T-helper 22 cell (primary cell): Measurements from ENCODE around the gene IPP.
"Not testable (repeated sequence)": the region's sequence is repeated elsewhere in the genome, so short reads cannot be mapped to it uniquely, and the experiment has no call there.

ENCODE experiments used
- DNase-seq: peaks from one replicate; pipeline ENCODE4 v3.0.0-alpha.2; 2020; ENCODE audit warnings: low read depth

Gene IPP

GRCh38 chr1:45750298-45751038 lies at the start of gene IPP:
TSS of gene IPP (minus strand) at chr1:45750653. CDS start at chr1:45746411, 4,242 bp downstream.
- DNase-seq, result peak; percentile 84

DNA sequence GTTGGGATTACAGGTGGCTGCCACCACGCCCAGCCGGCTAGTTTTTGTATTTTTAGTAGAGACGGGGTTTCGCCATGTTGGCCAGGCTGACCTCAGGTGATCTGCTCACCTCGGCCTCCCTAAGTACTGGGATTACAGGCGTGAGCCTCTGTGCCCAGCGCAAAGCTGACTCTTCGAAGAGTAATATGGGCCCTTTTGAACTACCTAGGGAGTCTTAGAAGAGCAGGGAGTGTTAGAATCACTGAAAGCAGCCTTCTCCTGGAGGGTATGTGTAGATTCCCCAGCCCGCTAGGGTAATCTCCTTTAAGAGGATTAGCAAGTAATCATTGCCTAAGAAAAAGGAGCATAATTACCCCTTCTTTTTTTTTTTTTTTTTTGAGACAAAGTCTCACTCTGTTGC lies 46.5 kb upstream of the IPP start:
- no peak for DNase-seq

GRCh38 chr1:45796381-45796780 lies 45.9 kb upstream of the IPP start:
- DNase-seq, result no peak

- DNase-seq, result no peak
These were observed 43.6 kb upstream of the IPP start for GRCh38 chr1:45793942-45794604.

DNA sequence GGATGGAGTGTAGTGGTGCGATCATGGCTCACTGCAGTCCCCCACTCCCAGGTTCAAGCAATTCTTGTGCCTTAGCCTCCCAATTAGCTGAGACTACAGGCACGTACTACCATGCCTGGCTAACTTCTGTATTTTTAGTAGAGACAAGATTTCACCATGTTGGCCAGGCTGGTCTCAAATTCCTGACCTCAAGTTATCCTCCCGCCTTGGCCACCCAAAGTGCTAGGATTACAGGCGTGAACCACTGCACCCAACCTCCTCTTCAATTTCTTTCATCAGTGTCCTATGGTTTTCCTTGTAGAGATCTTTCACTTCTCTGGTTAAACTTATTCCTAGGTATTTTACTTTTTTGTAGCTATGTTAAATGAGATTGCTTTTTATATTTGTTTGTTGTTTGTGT lies 42.3 kb upstream of the IPP start:
- no peak for DNase-seq

GRCh38 chr1:45789601-45790000 lies 39.1 kb upstream of the IPP start:
- DNase-seq, result no peak

DNA sequence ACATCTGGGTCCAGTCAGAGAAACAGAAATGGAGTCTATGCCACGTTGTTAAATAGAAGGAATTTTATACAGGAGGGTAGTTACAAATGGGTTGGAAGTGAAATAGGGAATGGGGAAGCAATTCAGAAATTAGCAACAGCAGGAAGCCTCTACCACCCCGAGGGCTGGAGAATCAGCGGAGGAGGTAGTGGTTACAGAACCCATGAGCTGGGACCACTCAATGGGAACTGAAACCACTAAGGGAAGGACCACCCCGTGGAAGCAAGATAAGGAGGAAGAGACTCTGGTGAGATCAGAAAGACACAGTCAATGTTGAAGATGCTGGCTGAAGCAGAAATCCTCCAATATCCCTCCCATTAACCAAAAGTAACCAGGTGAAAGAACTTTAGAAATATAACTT lies 37.5 kb upstream of the IPP start:
- no peak for DNase-seq

DNA sequence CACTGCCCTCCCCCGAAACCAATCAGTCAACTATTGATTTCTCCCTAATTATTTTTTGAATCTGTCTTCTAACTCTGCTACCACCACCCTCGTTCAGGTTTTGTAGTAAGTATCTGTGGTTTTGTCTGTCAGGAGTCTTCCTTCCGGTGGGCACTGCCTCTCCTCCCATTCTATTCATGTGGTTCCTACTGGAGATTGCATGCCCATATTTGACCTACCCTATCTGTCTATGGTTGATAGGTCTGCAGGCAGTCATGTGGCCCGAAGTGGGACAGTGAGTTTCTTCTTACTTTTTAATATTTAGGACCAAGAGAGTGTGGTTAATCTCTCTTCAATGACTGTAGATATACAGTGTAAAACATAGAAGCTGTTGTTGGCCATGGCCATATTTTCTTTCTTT lies 35.1 kb upstream of the IPP start:
- peak; percentile 14 for DNase-seq

DNA sequence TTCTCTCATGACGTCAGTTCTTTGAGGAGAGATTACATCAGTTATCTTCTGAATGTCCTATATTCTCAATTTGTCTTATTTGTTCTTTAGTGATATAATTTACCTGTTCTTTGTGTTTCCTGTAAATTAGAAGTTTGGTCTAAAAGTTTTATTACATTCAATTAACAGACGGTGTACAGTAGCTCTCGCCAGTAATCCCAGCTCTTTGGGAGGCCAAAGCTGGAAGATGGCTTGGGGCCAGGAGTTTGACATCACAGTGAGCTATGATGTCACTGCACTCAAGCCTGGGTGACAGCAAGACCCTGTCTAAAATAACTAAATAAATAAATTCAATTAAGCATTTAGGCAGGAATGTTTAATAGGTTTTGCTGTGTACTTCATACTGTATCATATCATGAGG lies 25.3 kb upstream of the IPP start:
- no peak for DNase-seq

GRCh38 chr1:45772971-45773370 lies 22.5 kb upstream of the IPP start:
- DNase-seq, result no peak

DNA sequence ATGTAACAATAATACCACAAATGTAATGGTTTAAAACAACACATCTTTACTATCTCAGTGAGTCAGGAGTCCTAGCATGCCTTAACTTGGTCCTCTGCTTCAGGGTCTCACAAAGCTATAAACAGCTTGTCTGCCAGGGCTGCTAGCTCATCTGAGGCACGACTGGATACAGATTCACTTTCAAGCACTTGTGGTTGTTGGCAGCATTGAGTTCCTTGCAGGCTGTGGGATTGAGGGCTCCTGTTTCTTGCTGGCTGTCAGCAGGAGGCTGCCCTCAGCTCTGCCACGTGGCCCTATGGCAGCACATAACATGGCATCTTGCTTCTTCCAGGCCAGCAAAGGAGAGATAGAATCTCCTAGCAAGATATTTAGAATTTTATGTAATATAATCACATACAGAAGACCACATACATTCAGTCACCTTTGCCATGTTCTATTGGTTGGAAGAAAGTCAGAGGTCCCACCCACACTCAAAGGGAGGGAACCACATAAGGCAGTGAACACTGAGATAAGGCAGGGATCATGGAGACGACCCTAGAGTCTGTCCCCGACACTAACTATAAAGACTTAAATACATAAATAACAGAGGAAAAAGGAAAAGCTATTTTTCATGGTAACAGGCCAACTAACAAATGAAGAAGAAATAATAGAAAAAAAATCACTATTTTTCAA lies 18.9 kb upstream of the IPP start:
- no peak for DNase-seq

DNA sequence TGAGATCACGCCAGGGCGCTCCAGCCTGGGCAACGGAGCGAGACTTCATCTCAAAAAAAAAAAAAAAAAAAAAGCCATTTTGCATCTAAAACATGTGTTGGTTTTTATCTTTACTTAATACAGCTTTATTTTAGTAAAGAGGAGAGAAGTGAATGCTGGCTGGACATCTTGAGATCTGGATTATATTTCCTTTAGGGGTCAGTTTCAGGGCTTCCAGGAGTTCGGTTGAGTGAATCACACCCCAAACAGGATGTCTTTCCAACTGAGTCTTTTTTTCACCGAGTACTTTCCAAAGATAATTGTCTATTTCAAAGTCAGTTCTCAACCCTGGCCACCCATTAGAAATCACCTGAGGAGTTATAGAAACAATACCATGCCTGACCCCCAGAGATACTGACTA lies 16.6 kb upstream of the IPP start:
- no peak for DNase-seq

- DNase-seq, result no peak
These were observed 15.7 kb upstream of the IPP start for GRCh38 chr1:45765999-45766792.

GRCh38 chr1:45762291-45762690 lies 11.8 kb upstream of the IPP start:
- no peak for DNase-seq

DNA sequence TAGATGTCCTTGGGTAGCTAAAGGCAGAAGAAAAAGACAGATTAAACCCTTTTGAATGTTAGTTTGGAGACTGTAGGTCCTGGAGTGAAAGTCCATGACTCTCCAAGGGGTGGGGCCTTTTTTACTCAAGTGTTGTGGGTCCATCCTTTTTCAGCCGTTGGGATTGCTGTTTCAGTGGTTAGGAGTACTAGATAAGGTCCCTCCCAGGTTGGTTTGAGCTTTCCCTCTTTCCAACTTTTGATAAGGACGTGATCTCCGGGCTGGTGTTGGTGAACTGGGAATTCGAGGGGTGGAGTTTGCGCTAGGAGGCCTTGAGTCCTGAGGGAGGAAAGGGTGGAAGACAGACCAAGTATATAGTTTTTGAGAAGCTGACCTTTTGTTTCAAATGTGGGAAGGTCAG lies 5.2 kb upstream of the IPP start:
- no peak for DNase-seq

GRCh38 chr1:45753248-45754037 lies 3.0 kb upstream of the IPP start:
- no peak for DNase-seq

DNA sequence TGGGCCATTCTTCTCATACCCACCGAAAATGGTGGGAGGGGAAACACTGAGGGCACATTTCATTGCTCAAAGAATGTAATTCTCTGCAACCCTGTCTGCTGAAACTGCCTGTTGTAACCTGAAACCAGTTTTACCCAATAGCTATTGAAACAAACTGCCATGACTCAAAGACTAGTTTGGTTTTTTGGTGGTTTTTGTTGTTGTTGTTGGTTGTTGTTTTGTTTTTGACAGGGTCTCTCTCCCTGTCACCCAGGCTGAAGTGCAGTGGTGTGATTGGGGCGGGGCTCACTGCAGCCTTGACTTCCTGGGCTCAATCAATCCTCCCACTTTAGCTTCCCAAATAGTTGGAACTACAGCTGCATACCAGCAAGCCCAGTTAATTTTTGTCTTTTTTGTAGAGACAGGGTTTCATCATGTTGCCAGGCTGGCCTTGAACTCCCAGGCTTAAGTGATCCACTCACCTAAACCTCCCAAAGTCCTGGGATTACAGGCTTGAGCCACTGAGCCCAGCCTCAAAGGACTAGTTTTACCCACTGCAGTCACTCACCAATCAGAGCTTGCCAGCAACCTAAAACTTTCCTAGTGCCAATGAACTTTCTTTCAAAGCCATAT lies 2.1 kb upstream of the IPP start:
- DNase-seq, result no peak

GRCh38 chr1:45752014-45752413 lies 1.6 kb upstream of the IPP start:
- DNase-seq, result no peak

DNA sequence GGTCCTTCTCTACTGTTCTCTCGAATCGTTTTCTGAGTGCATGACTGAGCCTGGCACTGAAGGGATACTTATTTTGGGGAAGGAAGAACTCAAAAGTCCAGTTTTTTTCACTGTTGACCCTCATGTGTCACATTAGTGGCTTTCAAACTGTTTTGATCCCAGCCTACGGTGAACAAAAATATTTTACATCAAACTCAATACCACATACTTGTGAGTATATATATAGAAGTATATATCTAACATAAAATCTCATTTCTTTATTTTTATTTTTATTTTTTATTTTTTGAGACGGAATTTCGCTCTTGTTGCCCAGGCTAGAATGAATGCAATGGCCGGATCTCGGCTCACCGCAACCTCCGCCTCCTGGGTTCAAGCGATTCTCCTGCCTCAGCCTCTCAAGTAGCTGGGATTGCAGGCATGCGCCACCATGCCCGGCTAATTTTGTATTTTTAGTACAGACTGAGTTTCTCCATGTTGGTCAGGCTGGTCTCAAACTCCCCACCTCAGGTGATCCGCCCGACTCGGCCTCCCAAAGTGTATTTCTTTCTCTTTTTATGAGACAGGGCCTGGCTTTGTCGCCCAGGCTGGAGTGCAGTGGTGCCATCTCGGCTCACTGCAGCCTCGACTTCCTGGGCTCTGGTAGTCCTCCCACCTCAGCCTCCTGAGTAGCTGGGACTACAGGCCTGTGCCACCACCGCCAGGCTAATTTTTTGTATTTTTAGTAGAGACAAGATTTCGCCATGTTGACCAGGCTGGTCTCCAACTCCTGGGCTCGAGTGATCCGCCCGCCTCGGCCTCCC lies 786 bp upstream of the IPP start:
- not testable (repeated sequence) for DNase-seq

- DNase-seq, result no peak
These were observed 3.5 kb downstream of the IPP start for GRCh38 chr1:45746922-45747321.
